DMS153 treated with DMSO at 0.1 percent for 48 hours (cell line): ENCODE data around the gene DYSF.

Experiments used
- DNase-seq: peaks from one replicate; lab custom pipeline; 2025; ENCODE audit not compliant: unreplicated experiment; lab: John Stamatoyannopoulos, UW

The DYSF gene

DNA sequence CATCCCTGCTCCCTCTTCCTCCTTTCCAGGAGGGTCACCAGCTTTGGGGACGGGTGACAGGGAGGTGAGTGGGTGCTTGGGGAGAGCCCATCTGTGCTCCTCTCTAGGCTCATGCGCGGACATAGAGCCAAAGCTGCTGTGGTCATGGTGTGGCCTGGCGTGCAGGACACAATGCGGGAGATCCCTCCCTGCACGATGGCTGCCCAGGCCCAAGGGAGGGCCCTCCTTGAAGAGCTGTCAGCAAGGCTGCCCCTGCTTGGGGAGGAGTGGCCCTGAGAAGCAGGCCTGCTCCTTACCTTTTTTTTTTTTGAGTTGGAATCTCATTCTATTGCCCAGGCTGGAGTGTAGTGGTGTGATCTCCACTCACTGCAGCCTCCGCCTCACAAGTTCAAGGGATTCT, 111.4 kb downstream of the DYSF start:
- DNase-seq = no peak

DNA sequence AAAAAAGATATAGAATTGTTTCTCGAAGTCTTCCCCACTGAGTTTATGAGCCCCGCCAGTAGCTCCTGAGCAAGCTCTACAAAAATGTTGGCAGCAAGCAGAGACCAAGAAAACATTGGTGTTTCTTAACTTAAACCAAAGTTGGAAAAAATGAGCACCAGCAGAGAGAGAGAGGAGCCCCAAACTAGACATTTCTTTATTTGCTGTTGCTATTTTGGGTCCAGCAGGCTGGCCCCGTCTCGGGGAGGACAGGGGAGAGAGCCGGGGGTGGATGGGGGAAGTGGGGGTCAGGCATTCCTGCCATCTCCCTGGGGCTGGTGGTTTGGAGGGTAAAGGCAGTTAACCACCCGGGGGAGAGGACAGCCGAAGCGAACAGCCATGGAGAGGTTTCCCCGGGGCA, 113.0 kb downstream of the DYSF start:
- DNase-seq = no peak

DNA sequence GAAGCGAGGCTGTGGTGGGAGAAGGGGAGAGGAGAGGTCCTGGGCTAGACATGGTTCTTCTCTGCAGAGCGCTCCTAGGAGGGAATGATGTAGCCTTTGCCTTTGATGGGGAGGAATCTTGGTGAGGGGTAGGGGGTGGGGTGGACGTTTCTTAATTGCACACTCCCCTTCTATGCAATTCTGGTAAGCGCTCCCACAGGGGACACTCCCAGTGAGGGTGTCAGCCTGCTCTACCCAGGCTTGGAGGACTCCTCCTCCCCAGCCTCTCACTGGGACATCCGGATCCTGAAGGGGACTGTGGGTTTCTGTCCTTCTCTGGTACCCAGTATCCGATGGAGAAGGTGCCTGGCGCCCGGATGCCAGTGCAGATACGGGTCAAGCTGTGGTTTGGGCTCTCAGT, 114.3 kb downstream of the DYSF start:
- DNase-seq = no peak

DNA sequence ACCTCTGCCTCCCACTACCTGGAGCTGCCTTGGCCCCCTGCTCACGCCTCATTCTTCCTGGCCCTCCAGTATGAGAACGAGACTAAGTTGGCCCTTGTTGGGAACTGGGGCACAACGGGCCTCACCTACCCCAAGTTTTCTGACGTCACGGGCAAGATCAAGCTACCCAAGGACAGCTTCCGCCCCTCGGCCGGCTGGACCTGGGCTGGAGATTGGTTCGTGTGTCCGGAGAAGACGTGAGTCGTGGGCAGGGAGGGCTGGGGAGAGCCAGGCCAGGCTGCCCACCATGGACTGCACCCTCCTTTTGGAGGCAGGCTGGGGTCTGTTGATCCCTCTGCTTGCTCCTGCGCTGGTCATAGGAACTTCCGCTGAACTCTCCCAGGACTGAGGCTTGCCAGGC, 114.7 kb downstream of the DYSF start:
- no peak for DNase-seq

DNA sequence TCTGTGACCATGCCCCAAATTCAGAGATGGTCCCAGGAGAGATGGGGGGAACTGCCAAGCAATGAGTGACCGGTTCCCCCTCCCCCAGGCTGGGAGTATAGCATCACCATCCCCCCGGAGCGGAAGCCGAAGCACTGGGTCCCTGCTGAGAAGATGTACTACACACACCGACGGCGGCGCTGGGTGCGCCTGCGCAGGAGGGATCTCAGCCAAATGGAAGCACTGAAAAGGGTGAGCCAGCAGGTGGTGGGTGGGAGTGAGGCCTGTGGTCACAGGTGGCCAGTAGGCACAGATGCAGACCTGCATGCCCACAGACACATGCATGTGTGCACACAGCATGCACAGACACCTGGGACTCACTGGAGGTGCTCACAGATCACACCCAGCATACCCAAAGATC, 117.2 kb downstream of the DYSF start:
- no peak for DNase-seq

DNA sequence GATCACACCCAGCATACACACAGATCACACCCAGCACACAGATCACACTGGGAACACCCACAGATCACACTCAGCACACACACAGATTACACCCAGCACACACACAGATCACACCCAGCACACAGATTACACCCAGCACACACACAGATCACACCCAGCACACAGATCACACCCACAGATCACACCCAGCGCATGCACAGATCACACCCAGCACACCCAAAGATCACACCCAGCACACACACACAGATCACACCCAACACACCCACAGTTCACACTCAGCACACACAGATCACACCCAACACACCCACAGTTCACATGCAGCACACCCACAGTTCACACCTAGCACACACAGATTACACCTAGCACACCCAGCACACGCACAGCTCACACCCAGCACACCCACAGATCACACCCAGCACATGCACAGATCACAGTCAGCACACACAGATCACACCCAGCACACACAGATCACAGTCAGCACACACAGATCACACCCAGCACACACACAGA, 117.6 kb downstream of the DYSF start:
- no peak for DNase-seq

DNA sequence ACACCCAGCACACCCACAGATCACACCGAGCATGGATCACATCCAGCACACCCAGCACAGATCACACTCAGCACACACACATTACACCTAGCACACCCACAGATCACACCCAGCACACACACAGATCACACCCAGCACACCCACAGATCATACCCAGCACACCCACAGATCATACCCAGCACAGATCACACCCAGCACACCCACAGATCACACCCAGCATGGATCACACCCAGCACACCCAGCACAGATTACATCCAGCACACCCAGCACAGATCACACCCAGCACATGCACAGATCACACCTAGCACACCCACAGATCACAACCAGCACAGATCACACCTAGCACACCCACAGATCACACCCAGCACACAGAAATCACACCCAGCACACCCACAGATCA, 118.6 kb downstream of the DYSF start:
- no peak for DNase-seq

DNA sequence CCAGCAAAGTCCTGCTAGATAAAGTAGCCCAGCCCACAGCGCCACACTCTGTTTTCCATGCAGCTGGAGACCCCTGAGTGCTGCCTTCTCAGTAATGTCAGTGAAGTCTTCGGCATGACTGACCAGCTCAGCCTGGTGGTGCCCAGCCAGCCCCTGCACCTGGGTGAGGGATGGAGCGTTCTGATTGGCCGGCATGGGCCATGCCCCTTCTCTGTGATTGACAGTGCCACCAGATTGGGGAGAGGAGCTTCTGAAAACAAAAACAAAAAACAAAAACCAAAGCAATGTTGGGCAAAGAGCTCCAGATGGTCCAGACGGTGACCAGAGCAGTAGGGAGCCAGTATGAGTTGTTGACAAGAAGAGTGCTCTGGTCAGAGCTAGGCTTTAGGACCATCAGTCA, 122.6 kb downstream of the DYSF start:
- DNase-seq = no peak

DNA sequence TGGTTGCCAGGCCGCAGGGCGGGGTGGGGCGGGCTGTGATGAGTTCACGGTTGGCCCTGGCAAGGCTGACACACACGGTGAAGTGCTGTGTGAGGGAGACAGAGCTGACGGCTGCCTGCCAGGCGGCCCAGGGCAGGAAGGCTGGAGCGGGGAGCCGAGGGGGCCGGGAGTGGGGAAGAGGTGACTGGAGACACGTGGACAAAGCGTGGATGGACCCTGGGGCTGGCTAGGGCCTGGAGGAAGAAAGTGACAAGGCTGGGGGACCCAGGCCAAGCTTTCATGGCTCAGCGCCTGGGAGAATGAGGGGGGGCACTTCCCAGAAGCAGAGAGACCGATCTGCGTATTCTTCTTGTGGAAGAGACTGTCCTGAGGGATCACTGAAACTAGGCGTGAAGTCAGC, 123.2 kb downstream of the DYSF start:
- DNase-seq = no peak

DNA sequence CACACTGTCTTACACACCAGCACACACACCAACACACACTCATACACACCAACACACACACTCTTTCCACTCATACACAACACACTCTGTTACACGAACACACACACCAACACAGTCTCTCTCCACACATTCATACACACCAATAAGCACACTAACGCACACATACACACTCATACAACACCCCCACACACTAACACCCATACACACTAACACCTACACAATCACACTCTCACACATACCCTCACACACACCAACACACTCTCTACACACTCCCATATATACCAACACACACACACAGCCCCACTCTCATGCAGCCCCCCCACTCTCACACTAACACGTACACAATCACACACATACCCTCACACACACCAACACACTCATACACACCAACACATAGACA, 123.8 kb downstream of the DYSF start:
- no peak for DNase-seq

DNA sequence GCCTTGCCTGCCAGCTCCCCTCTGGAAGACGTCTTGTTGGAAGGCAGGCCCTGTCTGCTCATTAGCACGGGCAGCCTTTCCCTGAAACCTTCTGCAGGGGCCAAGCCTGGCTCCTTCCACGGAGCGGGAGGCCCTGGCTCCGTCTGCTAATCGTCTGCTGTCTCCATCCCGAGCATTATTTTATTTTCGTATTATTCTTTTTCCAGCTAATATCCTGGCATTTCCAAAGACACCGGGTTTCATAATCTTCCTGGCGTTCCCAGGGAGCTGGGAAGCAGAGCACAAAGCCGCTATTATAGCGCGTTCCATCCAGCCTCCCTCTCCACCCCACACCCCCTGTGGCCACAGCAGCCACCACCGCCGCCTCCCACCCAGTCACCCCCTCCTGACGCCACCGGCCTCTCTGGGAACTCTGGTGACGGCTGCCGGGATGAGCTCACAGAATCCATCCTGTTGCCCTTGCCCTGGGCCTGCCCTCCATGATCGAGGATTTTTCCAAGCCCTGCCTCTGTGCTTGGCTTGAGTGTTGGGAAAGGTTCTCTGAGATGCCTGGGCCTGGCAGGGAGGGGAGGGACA, 125.5 kb downstream of the DYSF start:
- DNase-seq = no peak

DNA sequence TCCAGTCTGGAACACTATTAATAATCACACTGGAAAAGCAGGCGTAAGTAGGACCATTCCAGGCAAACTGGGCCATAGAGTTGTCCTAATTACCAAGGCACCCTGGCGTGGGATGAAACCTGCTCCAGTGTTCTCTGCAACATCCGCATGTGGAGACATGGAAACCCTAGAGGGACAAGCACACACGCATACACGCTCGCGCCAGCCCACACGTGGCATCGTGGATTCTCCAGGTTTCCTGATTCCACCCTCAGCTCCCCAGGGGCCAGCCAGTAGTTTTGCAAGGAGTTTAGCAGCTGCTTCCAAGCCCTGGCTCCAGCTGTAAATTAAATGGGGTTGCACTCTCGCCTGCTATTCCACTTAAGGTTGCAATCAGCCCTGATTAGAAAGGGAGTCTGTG, 127.7 kb downstream of the DYSF start:
- DNase-seq = no peak

DNA sequence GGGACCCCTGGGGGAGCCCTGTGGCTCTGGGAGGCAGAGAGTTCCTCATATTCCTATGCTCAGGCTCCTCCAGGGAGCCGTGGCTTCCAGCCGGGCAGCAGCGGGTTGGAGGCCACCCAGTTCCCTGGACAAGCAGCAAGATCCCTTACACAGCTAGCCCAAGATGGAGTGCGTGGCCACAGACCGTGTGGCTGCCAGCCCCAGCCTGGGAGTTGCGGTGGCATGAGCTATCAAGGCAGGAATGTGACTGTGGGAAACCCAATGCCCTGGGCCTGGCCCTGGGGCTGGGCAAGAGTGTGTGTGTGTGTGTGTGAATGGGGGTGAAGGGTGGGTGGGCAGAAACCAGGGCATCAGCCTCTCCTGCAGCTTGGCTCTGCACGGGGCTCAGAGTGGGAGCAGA, 130.5 kb downstream of the DYSF start:
- no peak for DNase-seq

DNA sequence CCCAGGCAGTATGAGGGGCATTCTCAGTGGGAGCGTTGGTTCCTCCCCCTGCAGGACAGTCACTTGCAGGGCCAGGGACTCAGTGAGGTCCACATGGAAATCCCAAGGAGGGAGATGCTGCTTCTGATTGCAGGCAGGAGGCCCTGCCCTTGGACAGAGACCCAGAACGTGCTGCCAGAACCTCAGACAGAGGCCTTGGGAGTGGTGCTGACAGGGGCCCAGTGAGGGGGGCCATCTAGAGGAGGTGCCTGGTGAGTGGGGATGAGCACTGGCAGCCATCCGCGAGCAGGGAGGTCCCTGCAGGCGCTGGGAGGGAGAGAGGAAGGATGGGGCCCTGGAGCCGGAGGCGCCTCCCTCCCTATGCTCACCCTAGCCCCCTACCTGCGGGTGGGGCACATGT, 133.1 kb downstream of the DYSF start:
- no peak for DNase-seq

DNA sequence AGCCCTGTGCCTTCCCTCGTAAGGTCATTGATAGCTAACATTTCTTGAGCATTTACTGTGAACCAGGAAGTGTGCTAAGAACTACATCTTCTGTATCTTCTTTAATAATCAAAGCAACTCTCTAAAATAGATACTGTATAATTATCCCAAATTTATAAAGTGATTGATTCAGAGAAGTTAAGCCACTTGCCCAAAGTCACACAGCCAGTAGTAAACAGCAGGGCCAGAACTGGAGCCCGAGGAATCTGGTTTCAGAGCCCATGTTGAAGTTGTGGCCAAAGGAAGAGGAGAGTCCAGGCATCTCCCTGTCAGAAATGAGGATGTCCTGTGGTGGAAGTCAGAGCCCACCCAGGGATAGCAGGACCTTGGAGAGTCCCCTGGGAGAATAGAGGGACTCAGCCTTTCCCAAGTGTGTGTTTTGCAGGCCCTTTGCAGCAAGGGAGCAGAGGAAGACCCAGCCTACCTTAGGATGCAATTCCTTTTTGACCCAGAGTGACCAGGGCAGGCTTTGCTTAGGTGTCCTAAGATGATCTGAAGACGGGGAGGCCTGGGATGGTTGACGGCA, 134.2 kb downstream of the DYSF start:
- DNase-seq = no peak

DNA sequence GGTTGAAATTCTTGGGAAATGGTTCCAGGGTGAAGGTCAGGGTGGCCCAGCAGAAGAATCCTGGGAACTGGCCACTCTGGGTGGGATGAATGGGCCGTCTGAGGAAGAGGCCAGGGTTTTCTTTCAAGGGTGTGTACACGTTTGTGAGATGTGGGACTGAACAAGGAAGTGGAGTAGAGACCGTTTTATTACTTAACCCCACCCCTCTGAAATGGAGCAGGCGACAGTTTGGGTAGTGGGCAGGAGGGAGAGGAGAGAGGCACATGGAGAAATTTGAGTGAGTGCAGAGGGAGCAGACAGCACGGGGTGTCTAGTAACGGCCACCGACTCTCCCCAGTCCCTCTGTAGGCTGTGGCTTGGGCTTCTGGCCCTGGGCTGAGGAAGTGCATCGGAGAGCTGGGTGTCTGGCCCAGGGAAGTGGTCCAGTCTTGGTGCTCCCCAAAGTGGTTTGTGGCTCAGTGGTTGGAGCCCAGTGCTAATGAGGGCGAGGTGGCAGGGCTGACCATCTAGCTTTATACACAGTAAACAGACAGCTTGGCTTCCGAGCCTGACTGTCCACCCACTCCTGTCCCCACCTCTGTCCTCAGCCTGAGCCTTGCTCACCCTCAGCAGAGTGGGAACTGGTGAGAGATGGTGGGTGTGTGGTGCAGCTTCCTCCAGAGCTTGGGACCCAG, 135.3 kb downstream of the DYSF start:
- DNase-seq = no peak

DNA sequence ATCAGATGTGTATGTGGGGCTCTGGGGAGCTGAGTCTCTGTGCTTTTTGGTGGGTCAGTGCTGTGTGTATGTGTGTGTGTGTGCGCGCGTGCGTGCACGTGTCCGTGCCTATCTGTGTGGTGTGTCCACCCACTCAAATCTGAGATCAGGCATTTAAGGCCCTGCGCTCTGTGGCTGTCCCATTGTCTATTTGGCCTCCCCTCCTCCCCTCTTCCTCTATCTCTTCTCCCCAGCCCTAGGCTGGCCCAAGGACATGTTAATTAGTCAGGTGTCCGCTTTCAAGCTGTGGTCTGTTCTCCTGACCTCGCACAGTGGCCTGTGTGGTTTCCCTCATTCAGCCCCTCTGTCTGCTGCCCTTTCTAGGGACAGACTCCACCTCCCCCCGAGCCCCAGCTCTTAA, 136.4 kb downstream of the DYSF start:
- DNase-seq = no peak

DNA sequence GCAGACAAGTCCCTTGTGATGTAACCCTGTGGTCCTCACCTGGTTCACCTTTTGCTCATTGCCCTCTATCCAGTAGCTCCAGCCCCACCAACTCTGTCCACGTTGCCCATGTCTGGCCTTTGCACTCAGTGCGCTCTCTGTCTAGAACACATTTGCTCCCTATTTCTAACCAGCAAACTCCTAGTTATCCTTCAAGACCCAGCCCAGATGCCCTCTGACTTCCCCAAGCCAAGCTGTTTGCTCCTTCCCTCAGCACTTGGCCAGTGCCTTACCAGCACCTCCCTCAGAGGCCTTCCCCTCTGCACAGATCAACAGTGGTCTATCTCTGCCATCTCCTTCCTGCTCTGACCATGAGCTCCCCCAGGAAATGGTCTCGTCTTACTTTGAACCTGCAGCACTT, 137.7 kb downstream of the DYSF start:
- no peak for DNase-seq

DNA sequence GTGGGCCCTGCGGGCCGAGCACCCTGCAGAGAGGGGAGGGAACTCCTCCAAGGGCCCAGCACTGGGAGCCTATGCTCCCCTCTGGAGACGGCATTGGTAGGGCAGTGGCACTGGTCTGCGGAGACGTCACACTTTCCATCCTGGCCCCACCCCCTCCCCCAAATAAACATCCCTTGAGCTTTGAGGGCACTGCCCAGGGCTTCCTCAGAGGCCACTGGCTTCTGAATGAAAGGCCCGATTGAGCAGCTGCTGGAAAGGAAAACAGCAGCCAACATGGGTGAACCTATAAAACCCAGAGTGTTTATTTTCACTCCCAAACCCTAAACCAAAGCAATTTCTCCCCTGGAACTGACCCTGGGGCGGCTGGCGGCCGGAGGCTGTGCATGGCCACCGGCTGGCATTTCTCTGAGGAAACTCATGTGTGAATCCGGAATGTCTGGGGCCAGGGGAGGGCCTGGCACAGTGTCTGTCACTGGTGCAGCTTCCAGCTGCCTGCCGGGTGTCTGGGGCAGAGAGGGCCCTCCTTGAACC, 138.9 kb downstream of the DYSF start:
- no peak for DNase-seq

DNA sequence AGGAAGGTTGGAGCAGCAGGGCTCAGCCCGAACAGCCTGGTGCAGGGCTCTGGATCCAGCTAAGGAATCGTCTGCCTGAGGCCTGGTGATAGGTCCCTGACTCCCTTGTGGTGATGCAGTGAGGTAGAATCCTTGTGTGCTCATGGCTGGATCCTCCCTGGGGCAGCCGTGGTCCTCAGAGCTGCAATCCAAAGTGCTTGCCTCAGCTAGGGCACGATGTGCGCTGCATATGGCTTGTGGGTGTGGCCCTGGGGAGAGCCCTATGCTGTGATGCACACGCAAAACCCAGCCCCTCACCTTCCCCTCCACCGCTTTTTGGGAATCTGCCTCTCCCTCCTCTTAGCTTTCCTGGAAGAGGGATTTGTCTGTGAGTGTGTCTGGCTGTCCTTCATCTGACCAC, 142.2 kb downstream of the DYSF start:
- DNase-seq = no peak

DNA sequence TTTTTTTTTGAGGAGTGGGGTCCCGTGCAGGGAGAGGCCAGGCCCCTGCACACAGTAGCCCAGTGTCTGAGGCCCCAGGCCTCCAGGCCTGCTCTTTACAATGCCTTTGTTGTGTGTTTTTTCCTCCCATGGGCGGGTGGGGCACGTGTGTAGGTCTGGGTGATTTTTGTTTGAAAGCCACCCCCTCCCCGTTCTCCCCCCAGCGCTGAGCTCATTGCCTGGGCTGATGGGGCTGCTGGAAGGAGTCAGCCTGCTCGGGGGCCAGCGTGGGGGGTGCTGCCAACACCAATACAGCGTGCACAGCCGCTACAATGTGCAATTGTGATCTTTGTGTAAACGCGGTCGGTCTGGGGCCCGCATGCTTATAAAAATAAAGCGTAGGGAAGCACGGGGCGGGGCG, 142.7 kb downstream of the DYSF start:
- no peak for DNase-seq

DNA sequence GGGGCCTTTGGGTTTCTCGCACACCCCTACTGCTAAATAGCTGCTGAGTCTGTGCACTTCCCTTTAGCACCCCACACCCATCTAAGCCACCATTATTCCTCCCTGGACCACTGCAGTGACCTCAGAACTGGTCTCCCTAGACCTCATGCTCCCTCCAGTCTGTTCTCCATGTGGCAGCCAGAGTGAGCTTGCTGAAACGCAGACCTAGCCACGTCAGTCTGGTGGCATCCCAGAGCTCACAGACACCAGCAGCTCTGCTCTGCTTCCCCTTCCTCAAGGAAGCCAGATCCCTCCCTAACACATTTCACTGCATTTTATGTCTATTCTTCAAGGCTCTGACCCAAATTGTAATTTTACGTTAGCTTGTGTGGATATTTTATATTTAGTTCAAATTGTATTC, 144.4 kb downstream of the DYSF start:
- DNase-seq = no peak

DNA sequence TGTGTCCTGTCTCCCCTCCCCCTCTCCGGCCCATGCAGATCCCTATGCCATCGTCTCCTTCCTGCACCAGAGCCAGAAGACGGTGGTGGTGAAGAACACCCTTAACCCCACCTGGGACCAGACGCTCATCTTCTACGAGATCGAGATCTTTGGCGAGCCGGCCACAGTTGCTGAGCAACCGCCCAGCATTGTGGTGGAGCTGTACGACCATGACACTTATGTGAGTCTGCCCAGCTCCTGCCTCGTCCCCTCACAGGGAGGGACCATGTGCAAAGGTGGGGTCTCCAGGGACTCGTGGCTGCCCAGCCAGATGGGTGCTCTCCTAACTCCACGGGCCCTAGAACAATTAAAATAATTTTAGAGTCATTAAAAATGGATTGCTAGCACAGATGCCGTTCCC, 145.2 kb downstream of the DYSF start:
- no peak for DNase-seq
